ENCODE results near the gene SCYGR5.

- TF ChIP-seq, protein P1, sequence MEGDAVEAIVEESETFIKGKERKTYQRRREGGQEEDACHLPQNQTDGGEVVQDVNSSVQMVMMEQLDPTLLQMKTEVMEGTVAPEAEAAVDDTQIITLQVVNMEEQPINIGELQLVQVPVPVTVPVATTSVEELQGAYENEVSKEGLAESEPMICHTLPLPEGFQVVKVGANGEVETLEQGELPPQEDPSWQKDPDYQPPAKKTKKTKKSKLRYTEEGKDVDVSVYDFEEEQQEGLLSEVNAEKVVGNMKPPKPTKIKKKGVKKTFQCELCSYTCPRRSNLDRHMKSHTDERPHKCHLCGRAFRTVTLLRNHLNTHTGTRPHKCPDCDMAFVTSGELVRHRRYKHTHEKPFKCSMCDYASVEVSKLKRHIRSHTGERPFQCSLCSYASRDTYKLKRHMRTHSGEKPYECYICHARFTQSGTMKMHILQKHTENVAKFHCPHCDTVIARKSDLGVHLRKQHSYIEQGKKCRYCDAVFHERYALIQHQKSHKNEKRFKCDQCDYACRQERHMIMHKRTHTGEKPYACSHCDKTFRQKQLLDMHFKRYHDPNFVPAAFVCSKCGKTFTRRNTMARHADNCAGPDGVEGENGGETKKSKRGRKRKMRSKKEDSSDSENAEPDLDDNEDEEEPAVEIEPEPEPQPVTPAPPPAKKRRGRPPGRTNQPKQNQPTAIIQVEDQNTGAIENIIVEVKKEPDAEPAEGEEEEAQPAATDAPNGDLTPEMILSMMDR (IDR thresholded peaks at IDR 0.05): no peak
- TF ChIP-seq POLR2A (IDR thresholded peaks at IDR 0.05) (no peak), POLR2AphosphoS5 (IDR thresholded peaks at IDR 0.05) (no peak)
These were observed 43.4 kb upstream of the SCYGR5 start for GRCh38 chr2:227623226-227623625.

All from transverse colon (tissue), 4 donors.